CD4-positive, alpha-beta T cell treated with Interleukin-4 for 1 hour (primary cell): Measurements from ENCODE around the gene MET.
"Not testable (repeated sequence)": the region's sequence is repeated elsewhere in the genome, so short reads cannot be mapped to it uniquely, and the experiment has no call there.

ENCODE experiments used
- DNase-seq, 2 donors: peaks; one replicate each; pipeline ENCODE4 v3.0.0-alpha.2; 2020 to 2022

Gene MET

DNA sequence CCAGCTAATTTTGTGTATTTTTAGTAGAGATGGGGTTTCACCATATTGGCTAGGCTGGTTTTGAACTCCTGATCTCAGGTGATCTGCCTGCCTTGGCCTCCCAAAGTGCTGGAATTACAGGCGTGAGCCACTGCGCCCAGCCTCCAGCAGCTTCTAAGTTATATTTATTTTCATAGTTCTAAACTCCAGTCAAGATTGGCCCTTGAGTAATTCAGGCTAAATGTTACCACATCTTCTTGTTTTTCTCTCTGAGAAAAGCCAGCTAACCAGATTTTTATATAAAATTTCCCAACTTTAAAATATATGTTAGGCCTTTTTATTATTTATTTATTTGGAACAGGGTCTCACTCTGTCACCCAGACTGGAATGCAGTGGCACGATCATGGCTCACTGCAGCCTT lies 141.4 kb downstream of the MET start:
- DNase-seq = not testable (repeated sequence)

DNA sequence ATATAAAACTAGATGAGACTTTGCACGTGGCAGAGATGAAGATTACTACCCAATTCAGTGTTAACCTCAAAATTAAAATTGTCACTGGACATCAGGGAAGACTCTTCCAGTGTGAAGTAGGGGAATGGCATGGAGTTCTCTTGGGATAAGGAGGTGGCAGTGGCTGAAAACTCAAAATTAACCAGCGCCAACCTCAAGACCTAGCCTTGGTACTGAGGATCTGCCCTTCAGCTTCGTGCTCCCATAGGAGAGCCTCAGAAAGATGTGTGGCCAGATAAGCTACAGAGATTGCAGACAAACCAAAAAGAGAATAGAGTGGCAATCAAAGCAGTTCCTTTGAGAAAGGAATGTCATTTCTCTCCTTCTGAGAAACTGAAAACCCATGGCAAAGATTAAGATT lies 143.0 kb downstream of the MET start:
- DNase-seq = no peak

DNA sequence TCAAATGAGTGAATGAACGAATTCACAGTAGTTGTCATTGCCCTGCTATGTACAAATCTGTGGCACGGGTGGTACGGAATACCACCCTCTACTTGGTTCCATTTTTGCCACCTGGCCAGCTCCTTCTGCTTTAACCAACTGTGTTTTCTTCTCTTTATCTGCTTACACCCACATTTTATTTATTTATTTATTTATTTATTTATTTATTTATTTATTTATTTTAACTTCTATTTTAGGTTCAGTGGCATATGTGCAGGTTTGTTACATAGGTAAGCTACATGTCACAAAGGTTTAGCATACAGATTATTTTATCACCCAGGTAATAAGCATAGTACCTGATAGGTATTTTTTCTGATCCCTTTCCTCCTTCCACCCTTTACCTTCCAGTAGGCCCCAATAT lies 148.2 kb downstream of the MET start:
- no peak for DNase-seq

DNA sequence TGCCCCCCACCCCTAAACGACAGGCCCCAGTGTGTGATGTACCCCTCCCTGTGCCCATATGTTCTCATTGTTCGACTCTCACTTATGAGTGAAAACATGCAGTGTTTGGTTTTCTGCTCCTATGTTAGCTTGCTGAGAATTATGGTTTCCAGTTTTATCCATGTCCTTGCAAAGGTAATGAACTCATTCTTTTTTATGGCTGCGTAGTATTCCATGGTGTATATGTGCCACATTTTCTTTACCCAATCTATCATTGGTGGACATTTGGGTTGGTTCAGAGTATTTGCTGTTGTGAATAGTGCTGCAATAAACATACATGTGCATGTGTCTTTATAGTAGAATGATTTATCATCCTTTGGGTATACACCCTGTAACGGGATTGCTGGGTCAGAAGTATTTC lies 149.7 kb downstream of the MET start:
- not testable (repeated sequence) for DNase-seq

DNA sequence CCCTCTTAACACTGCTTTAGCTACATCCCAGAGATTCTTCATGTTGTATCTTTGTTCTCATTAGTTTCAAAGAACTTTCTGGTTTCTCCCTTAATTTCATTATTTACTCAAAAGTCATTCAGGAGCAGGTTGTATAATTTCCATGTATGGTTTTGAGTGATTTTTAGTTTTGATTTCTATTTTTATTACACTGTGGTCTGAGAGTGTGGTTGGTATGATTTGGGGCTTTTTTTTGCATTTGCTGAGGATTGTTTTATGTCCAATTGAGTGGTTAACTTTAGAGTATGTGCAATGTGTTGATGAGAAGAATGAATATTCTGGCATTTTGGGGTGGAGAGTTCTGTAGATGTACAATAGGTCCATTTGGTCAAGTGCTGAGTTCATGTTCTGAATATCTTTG lies 152.5 kb downstream of the MET start:
- no peak for DNase-seq

DNA sequence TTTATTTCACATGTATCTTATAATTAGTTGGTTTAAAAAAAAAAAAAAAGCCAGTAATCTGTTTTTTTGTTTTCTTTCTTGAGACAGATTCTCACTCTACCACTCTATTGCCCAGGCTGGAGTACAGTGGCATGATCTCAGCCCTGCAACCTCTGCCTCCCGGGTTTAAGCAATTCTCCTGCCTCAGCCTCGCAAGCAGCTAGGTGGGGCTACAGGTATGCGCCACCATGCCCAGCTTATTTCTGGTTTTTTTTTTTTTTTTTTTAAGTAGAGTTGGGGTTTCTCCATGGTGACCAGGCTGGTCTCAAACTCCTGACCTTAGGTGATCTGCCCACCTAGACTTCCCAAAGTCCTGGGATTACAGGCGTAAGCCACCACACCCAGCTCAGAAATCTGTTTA lies 156.3 kb downstream of the MET start:
- no peak for DNase-seq

DNA sequence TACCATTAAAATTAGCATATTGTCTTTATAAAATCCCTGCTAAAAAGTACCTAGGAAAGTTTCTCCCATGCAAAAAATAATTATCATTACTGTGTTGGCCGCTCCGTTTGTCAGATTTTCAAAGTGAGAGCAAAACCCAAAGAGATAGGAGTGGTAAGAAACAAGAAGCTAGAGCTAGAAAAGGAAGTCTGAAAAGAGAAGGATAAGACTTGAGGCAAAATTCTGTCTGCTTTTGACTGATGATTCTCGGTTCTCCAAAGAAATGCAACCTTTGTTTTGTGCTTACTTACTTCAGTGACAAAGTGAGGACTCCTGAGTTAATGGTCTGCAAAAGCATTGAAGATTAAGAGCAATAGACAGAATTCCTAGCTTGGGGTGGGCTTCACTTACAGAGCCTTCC lies 157.0 kb downstream of the MET start:
- no peak for DNase-seq

DNA sequence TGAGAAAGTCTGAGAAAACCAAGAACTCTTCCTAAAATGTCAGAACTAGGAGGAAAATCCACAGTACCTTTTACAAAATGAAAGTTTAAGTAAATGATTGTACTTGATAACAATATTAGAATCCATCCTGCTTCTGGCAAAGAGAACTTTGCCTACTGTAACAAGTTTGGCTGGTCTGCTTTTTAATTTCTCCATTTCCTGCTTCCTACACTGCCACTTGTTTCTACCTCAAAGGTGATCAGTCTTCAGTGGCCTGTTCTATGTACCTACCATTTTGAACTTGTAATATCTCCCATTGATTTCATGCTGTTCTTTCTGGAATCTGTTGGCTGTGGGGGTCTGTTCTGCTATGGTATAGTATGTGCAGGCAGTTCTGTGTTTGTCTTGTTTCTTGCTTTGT lies 157.5 kb downstream of the MET start:
- no peak for DNase-seq

DNA sequence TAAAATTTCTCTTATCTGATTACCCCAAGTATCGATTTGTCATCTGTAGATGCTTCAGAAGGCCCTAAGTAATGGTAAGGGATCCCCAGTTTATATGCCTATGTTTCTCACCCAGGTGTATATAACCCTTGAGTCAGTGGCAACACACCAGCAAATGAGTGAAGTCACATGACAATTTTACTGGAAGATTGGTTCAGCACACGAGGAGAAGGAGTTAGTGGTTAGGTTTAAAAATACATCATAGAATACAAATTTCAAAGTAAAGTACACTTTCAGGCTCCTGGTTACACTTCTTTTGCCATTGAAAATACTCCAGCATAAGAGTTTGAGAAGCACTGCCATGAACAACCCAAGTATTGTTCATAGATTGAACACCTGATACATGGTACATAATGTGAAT lies 160.7 kb downstream of the MET start:
- DNase-seq = no peak

DNA sequence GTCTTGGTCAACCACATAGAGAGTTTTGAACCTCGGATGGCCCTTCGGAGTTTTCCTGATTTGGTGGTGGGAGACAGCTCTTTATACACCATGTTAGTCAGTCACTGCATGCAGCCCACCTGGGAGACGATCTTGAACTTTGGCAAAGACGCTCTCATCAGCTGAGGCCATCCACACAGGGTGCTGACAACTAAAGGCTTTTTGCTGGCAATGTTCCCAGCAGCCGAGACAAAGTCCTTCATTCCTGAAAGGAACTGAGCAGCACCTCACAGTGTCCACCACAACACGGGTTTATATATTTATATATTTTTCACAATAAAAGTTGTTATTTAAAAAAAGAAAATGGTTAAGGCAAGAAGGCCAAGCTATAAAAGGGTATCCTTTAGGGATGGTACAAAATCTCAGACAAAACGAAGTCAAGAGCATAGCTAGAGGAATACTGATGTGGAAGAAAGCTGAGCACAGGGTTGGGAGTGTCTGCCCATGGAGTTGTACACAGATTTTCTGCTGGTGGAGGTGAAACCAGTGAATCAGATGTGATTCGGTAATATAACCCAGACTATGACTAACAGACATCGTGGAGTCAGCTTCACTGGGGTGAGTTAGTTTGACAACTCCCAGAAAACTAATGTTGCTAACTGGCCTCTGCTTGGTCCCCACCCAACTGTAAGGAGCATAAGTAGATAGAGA lies 163.0 kb downstream of the MET start:
- DNase-seq = no peak

DNA sequence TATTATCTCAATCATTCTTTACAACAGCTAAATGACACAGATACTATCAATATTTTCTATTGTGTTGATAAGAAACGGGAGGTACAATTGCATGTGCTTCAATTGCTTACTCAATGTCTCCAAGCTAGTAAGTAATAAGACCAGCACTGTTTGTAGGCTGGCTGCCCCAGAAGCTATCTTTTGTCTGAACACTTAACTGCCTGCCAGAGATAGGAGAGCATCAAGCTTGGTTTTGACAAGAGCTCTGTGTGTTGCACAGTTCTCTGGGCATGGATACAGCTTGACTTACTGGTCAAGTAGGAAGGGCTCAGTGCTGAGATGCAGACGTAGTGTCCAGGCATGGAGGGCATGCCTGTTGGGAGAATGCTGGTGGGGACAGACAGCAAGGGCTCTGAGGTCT lies 164.1 kb downstream of the MET start:
- DNase-seq = no peak

DNA sequence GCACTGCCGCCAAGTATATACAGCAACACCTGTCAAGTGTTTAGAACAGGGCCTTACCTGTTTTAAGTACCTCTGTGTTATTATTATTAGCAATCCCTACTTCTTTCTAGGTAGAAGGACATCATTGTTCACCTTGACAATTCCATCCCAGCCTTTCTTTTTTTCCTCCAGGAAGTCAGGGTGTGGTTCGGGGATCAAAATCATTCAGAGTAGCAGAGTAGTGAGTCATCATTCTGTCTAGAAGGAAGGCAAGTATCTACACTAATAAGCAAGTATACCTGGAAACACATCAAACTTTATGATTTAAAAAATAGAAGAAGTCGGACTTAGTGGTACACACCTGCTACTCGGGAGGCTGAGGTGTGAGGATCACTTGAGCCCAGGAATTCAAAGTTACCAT lies 164.9 kb downstream of the MET start:
- DNase-seq = no peak

DNA sequence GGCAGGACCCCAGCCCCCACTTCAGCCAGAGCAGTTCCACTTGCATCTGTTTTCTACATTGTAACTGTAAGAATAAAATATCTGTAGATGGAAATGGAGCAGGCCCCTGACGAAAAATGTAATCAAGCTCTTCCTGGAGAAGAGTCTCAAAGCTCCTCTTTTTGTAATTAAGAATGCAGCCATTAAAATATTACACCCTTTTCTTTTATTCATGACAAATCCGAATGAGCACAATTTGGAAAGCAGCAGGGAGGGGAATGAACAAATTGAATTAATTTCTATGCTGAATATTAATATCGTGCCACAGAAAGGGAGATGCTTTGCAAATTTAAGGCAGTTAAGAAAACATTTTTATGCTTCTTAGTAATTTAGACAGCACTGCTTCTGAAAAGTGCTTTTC lies 165.6 kb downstream of the MET start:
- no peak for DNase-seq

DNA sequence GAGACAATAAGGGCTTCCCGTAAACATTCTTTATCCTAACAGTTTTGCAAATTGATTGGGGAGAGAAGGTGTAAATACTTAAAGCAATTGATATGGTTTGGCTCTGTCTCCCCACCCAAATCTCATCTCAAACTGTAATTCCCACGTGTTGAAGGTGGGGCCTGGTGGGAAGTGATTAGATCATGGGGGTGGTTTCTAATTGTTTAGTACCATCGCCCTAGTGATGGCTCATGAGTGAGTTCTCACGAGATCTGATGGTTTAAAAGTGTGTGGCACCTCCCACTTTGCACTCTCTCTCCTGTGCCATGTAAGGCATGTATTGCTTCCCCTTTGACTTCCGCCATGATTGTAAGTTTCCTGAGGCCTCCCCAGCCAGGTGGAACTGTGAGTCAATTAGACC lies 168.3 kb downstream of the MET start:
- no peak for DNase-seq

DNA sequence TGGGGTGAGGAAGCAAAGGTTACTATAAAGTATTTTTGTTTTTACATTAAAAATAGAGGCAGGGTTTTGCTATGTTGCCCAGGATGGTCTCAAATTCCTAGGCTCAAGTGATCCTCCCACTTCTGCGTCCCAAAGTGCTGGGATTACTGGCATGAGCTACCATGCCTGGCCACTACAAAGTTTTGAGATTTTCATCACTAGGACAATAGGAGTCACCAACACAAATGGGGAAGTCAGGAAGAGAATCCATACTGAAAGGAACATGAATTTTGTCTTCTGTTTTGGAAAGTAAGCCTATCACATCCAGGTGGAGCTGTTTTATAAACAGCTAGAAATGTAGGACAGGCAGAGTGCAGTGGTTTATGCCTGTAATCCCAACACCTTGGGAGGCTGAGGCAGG lies 170.4 kb downstream of the MET start:
- DNase-seq = no peak

DNA sequence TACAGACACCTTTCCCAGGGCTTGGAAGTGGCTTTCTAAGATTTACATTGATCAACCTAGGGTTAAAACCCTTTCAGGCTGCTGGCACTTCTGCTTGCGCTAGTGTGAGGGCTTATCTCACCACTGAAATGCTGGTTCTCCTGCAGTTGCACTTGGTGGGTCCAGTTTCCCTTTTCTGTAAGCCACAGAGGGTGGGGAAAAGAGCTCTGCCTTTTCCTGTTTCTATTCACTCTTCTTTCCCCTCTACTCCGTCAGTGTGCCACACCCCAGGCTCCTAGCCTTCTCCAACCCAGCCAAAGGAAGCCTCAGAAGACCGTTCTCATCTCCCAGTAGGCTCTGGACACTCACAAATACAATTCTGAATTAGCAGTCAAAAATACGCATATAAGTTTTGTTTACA lies 171.4 kb downstream of the MET start:
- DNase-seq = peak; percentile 20 to 35
